ENCODE results near the gene SLC1A5.
"Not testable (repeated sequence)": the region's sequence is repeated elsewhere in the genome, so short reads cannot be mapped to it uniquely, and the experiment has no call there.

The SLC1A5 gene

DNA sequence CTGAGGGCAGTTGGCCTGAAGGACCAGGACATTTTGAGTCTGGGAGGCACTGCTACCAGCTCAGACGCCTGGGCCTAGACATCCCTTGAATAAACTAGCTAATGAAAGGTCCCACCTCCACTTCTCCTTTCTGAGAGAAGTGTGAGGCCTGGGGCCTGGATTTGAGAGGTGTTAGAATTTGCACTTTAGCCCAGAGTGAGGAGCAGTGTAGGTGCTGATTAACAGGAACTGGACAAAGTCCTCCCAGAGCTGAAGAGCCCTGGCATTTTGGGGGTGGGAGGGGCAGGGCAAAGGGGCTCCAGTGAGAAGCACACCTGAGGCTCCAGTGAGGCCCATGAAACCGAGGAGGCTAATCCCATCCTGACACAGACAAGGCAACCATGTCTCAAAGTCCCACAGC, 15.2 kb upstream of the SLC1A5 start:
- no peak for FAIRE-seq
- no peak for DNase-seq (ENCODE audit: insufficient read length, low spot score)

DNA sequence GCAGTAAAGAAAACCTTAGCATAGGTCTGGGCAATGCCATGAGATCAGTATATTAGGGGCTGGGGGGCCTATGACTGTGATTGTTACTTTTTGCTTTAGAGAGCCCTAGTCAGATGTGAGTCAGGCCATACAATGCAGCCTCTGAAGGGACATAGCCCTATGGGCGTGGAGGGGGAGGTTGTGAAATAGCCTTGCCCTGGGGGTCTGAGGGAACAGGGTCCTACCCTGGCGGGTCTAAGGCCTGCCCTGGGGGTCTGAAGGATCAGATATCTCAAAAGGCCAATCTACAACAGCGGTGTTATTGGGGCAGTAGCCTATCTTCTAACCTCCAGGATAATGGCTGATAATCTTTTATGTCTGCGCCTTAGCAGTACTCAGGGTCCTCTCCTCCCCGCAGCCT, 13.8 kb upstream of the SLC1A5 start:
- no peak for FAIRE-seq
- DNase-seq (ENCODE audit: insufficient read length, low spot score): no peak

DNA sequence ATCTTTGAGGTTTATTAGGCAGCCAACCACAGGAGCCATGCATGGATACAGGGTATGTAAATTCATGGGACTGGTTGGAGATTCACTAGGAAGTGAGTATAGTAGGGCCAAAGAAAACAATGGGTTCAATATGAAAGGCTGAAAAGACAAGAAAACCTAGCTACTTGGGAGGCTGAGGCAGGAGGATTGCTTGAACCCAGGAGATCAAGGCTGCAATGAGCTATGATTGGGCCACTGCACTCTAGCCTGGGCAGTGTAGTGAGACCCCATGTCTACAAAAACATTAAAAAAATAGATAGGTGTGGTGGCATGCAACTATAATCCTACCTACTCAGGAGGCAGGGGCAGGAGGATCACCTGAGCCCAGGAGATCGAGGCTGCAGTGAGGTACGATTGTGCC, 10.3 kb upstream of the SLC1A5 start:
- FAIRE-seq: no peak

DNA sequence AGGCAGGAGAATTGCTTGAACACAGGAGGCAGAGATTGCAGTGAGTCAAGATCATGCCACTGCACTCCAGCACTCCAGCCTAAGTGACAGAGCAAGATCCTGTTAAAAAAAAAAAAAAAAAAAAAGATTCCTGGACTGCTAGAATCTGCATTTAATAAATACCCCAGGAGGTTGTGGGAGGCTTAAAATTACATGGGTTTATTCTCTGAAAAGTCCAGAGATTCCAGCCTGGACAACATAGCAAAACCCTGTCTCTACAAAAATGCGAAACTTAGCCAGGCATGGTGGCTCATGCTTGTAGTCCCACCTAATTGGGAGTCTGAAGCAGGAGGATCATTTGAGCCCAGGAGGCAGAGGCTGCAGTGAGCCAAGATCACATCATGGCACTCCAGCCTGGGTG, 9.5 kb upstream of the SLC1A5 start:
- DNase-seq (ENCODE audit: insufficient read length, low spot score): no peak
- FAIRE-seq: no peak

More for the DNA sequence above, 10.3 kb upstream of the SLC1A5 start:
- no peak for DNase-seq (ENCODE audit: insufficient read length, low spot score)

DNA sequence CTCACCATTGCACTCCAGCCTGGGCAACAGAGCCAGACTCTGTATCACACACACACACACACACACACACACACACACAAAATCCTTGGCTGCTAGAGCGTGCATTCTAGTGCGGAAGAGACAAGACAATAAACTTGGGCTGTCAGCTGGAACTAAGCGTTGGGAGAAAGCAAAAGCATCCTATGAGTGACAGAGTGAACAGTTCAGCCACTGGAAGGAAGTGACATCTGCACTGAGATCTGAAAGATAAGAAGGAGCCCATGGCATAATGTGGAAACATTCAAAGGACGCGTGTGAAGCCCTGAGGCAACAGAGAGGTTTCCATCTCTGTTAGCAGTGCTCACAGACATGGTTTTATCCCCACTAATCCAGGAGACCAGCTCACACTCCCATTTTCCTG, 3.5 kb upstream of the SLC1A5 start:
- DNase-seq (ENCODE audit: insufficient read length, low spot score): no peak
- FAIRE-seq: no peak

DNA sequence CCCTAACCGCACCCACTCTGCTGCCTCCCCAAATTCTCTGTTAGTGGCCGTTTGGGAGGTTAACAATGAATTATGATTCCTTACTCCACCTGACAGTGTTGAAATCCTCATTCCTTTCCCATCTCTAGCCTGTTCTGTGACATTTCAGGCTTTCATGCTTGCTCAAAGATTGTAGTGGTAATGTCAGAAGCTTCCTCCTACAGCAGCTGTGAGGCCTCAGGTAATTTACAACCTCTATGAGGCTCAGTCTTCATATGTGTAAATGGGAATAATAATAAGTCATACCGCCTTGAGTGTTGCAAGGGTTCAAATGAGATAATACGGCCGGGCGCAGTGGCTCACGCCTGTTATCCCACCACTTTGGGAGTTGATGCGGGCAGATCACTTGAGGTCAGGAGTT, 977 bp upstream of the SLC1A5 start:
- FAIRE-seq (no peak), DNase-seq (ENCODE audit: insufficient read length, low spot score) (no peak)

DNA sequence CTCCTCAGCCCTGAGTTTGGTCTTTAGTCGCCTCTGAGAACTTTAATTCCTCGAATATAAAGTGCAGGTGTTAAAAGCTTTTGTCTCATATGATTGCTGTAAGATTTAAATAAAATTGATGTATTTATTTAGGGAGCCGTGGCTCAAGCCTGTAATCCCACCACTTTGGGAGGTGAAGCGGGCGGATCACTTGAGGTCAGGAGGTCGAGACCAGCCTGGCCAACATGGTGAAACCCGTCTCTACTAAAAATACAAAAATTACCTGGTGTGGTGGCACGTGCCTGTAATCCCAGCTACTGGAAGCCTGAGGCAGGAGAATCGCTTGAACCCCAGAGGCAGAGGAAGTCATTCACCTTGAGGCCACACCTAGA, 559 bp upstream of the SLC1A5 start:
- FAIRE-seq: no peak
- no peak for DNase-seq (ENCODE audit: insufficient read length, low spot score)

DNA sequence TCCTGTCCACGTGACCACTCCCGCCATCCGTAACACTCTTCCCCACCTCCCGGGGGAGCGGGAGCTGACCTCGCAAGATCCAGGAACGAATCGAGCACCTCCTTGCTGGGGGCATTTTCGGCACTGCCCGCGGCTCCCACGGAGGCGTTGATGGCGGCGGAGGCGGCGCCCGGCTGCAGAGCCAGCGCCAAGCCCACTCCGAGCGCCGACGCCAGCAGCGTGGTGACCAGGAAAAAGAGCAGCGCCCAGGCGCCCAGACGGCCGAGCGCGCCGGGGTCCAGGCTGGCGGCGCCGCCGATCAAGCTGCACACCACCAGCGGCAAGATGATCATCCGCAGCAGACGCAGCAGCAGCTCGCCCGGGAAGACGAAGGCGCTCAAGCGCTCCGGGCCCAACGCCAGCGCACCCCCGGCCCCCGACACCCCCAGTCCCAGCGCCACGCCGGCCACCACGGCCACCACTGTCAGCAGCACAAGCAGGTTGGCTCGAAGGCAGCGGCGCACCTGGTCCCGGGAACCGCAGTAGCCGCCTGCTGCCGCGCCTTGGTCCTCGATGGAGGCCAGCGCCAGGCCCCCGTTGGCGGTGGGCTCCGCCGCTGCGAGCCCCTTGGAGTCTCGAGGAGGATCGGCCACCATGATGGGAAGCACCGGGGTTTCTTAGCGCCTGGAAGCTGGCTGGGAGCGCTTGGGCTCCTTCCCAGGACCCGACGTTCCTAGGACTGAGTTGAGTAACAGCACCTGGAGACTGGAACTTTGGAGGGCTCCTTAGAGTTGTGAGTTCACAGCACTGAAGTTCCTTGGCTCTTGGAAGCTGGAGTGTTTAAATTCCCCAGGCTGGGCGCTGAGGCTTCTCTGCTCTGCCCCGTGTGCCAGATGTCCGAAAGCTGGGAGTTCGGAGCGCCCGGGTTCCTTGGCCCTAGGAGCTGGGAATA, 798 bp downstream of the SLC1A5 start:
- FAIRE-seq: no peak

DNA sequence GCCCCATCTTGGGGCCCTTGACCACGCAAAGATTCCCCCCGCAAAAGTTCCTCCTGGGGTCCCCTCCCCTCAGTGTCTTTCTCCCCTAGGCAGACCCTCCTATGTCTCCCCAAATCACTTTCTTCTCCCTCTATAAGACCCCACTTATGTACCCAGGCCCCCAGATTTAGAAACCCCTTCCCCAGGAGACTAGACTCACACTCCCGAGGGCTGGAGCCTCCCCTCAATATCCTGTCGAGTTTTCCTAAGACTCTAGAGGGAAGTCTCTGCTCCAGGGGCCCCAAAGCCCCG, 1.4 kb downstream of the SLC1A5 start:
- DNase-seq (ENCODE audit: insufficient read length, low spot score): no peak
- FAIRE-seq: no peak

More for the DNA sequence above, 798 bp downstream of the SLC1A5 start:
- DNase-seq (ENCODE audit: insufficient read length, low spot score): no peak

DNA sequence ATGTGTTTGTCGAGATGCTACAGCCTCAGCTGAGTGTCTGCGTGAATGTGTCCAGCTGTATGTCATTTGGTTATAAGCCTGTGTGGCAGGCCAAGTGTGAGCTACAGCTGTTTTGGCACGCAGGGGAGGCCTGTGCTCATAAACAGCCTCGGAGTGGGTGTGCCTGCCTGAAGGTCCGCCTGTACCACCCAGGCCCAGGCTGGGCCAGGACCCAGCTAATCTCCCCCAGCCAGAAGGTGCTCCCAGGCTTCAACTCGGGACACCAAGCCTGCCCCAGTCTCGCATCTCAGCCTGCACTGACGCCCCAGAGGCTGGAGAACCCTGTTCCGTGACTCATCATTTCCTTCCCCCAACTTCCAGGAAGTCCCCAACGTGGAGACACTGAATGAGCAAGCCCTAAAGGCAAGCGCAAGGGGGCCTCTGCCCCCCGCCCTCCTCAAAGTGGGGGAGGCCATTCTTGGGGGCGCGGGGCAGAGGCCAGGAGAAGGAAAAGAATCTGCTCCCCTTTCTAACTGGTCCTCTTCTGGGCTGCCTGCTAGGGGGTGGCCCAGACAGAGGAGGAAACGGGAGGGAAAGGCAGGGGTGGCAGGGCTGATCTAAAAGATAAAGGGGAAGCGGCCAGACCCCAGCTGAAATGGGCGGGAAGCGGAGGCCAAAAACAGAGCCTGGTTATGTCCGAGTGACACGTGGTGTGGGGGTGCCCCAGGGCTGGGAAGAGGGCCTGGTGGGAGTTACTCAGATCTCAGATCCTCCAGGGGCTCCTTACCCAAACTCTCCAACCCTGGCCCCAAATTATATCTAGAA, 2.0 kb downstream of the SLC1A5 start:
- peak; percentile 81 for FAIRE-seq
- peak; percentile 67 for DNase-seq (ENCODE audit: insufficient read length, low spot score)

DNA sequence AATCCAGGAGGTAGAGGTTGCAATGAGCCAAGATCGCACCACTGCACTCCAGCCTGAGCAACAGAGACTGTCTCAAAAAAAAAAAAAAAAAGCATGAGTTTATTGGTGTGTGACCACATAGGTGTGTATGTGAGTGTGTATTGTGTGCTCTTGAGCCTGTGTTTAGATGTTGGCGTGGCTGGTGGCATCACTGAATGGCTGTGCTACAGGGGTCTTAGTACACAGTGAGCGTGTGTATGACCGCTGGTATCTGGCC, 2.5 kb downstream of the SLC1A5 start:
- FAIRE-seq (no peak), DNase-seq (ENCODE audit: insufficient read length, low spot score) (no peak)

DNA sequence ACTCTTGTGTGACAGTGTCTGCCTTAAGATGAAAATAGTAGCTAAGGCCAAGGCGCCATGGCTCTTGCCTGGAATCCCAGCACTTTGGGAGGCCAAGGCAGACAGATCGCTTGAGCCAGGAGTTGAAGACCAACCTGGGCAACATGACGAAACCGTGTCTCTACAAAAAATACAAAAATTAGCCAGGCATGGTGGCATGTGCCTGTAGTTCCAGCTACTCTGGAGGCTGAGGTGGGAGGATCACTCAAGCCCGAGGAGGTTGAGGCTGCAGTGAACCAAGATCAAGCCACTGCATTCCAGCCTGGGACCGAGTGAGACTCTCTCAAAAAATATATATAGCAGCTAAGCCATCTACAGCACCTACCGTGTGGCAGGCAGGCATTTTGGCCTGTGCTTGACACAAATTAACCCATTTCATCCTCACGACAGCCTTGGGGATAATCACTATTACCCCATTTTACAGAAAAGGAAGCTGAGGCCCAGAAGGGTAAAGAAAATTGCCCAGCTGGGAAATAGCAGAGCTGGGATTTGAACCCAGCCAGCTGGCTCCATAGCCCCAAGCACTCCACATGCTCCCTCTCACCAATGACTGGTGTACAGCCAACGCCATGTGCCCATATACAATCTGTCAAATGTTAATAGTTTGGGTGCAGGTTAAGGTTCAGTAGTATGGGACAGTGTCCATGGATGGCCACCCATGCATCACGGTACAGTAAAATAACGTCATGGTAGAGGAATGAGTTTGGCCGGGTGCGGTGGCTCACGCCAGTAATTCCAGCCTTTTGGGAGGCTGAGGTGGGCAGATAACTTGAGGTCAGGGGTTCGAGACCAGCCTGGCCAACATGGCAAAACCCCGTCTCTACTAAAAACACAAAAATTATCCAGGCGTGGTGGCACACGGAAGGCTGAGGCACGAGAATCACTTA, 3.1 kb downstream of the SLC1A5 start:
- peak; percentile 40 for FAIRE-seq
- DNase-seq (ENCODE audit: insufficient read length, low spot score): no peak

DNA sequence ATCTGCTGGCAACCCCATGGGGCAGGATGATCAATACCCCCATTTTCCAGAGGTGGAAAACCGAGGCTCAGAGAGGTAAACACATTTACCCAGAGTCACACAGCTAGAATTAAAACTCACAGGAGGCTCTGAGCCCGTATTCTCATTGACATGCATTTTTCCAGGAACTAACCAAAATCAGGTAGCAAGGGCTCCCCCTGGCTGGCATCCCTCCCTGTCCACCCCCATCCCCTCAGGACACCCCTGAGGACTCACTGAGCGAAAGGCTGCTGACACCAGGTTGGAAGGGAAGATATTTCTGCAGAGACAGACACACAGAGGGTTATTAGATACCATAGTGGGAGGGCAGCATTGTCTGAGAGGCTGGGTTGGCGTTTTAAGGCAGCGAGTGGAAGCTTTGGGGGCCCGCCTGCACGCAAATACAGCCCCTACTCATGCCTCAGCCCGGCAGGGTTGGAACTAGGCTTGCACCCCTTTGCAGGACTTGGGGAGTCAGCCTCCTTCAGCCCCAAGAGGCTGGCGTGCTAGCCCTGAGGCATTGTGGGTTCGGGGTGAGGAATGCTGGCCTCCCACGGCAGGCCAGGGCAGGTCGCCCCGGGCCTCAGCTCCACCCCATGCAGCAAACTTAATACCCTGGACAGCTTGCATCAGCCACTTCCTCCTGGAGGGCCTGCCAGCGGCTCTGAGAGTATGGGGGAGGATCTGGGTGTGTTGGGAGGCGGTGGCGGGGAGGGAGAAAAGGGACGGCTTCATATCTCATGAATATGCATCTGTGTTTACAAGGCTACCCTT, 3.9 kb downstream of the SLC1A5 start:
- DNase-seq (ENCODE audit: insufficient read length, low spot score): peak; percentile 81
- peak; percentile 72 for FAIRE-seq

DNA sequence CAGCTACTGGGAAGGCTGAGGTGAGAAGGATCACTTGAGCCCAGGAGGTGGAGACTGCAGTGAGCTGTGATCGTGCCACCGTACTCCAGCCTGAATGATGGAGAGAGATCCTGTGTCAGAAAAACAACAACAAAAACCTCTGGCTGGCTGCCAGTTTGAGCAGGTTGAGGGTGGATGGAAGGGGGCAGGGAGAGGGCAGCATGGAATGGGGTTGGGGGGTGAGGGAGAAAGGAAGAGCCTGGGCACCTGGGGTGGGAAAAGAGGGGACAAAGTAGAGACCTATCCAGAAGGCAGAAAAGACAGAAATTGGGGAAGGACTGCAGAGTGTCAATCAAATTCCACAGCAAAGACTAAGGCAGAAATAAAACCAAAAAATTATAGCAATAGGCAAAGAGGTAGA, 4.7 kb downstream of the SLC1A5 start:
- DNase-seq (ENCODE audit: insufficient read length, low spot score): no peak
- no peak for FAIRE-seq

DNA sequence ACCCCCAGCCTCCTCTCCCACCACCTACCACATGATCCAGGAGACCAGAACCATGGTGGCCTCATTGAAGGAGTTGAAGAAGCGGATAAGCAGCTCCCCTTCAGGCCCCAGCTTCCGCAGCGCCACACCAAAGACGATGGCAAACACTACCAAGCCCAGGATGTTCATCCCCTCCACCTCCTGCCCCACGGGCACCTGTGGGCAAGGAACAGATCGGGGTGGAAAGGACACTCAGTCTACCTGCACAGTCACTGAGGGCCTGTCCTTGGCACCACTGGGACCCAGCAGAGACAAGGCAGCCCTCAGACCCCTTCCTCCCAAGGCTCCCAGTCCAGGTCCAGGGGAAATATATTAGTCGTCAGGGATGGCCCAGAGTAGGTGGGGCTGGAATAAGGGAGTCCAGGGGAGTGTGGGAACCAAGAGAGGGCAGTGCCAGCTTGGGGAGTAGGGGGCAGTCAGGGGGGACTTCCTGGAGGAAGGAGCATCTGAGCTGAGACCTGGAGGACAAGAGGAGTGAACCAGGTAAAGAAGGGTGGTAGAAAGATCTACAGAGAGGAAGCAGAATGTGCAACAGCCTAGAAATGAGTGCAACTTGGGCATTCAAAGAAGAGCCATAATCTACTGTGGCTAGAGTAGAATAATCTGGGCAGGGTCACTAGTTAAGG, 5.9 kb downstream of the SLC1A5 start:
- no peak for DNase-seq (ENCODE audit: insufficient read length, low spot score)
- no peak for FAIRE-seq

DNA sequence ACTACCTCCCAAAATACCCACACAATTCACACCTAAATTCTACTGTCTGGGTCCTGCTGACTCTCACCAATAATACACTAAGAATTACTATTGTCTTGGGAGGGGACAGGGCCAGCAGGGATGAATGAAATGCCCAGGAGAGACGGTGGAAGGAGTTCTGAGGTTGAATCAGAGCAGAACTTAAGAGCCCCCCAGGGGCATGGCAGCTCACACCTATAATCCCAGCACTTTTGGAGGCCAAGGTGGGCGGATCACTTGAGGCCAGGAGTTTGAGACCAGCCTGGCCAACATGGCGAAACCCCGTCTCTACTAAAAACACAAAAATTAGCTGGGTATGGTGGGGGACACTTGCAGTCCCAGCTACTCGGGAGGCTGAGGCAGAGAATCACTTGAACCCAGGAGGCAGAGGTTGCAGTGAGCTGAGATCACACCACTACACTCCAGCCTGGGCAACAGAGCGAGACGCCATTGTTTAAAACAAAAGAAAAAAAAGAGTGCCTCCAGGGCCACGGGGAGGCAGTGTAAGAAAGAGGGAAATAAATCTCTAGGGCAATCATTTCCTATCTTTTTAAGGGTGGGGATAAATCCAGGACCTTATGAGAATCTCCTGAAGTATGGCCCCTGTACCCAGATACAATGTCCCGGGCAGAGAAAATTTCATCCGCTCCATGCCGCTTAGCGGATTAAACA, 10.3 kb downstream of the SLC1A5 start:
- FAIRE-seq; DNase-seq (ENCODE audit: insufficient read length, low spot score): not testable (repeated sequence)

DNA sequence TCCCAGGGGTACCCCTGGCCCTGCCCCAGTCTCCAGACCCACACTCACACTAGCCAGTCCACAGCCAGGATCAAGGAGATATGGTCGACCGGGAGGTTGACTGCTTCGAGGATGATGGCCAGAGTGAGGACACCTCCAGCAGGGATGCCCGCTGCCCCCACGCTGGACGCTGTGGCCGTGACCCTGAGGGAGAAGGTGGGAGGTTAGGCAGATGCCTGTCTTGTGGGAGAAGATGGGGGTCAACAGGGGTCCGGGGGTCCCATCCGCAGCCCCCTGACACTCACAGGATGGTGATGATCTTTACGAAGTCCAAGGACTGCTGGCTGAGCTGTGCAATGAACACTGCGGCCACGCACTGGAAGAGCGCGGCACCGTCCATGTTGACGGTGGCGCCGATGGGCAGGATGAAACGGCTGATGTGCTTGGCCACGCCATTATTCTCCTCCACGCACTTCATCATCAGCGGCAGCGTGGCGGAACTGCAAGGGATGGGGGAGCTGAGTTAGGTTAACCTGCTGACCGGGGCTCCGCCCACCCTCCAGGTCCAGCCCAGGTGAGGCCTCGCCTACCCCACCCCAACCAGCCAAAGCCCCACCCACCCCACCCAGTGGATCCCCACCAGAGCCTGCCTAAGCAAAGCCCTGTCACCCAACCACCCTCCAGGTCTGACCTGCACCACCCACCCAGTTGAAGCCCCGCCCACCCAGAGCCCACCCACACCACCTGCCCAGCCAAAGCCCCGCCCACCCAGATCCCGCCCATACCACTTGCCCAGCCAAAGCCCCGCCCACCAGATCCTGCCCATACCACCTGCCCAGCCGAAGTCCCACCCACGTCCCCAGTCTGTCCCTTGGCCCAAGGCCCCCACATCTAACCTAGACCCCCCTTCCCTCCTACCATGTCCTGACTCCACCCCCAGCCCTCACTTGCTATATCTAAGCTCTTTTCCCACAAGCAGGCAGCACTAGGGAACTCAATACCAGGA, 11.2 kb downstream of the SLC1A5 start:
- no peak for DNase-seq (ENCODE audit: insufficient read length, low spot score)
- FAIRE-seq: no peak

DNA sequence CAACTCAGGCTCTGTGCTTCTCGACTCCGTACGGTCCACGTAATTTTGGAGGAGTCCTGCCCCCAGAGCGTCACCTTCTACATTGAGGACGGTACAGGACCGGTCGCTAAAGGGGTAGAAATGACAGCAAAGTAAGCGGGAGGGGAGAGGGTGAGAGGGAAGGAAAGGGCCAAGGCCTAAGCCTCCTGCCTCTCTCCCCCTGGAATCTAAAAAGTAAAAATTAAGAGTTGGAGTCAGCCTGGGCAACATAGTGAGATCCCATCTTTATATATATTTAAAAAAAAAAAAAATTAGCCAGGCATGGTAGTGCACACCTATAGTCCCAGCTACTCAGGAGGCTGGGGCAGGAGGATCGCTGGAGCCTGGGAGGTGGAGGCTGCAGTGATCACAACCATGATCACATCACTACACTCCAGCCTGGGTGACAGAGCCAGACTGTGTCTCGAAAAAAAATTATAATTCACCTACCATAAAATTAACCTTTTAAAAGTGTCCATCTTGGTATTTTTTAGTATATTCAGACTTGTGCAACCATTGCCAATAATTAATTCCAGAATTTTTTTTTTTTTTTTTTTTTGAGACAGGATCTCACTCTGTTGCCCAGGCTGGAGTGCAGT, 12.6 kb downstream of the SLC1A5 start:
- FAIRE-seq (no peak), DNase-seq (ENCODE audit: insufficient read length, low spot score) (no peak)
